Measurements from ENCODE around the gene GABRP.
A peak's percentile ranks its signal among the peaks of the same experiment; 100 is the strongest.

GABRP gene

DNA sequence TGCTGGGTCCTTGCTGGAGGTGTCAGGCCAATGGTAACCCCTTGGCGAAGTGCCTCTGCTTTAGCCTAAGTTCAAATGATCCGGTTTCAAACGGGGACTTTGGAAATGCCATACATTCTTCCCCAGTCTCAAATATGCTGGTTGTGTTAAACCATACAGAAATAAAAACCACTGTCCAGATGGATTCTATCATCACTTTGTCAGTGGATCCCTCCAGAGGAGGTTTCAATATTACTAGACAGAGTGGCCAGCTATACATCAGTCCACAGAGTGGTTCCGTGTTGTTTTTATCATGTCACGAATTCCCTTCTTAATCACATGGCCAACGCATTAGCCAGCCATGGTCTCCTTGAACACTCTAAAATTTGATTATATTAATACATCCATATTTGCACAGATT is 71.0 kb downstream of the GABRP start:
- FAIRE-seq: no peak
- DNase-seq (ENCODE audit: extremely low spot score, insufficient read length, low read depth): no peak

DNA sequence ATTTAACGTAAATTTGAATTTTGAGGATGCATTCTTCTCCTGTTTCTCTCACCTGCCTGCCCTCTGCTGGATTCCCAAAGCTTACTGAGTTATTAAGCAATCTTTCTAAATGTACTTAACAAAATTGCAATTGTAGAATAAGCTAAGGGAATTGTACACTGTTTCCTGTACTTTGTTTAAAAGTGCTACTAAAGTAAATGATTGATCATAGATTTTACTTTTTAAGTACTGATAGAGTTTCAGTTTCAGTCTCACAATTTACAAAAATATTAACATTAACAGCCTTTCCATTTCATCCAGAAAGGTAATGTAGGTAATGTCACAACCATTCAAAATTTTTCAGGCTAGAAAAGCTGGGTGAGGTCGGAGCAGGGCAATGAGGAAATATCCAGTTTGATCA is 73.5 kb downstream of the GABRP start:
- peak; percentile 52 for FAIRE-seq
- no peak for DNase-seq (ENCODE audit: extremely low spot score, insufficient read length, low read depth)

DNA sequence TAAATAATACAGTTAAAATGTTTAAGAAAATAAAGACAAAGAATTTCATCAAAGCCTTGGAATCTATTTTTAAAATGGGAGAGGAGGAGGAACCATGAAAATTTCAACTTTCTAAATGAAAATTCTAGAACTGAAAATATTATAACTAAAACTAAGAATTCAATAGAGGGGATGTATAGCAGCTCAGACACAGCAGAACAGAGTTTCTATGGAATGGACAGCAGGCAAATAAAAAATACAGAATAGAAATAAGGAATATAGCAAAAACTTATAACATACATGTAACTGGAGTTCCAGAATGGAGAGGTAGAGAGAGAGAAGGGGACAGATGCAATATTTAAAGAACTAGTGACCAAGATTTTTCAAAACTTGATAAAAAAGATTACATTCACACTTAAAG is 76.9 kb downstream of the GABRP start:
- FAIRE-seq: no peak

DNA sequence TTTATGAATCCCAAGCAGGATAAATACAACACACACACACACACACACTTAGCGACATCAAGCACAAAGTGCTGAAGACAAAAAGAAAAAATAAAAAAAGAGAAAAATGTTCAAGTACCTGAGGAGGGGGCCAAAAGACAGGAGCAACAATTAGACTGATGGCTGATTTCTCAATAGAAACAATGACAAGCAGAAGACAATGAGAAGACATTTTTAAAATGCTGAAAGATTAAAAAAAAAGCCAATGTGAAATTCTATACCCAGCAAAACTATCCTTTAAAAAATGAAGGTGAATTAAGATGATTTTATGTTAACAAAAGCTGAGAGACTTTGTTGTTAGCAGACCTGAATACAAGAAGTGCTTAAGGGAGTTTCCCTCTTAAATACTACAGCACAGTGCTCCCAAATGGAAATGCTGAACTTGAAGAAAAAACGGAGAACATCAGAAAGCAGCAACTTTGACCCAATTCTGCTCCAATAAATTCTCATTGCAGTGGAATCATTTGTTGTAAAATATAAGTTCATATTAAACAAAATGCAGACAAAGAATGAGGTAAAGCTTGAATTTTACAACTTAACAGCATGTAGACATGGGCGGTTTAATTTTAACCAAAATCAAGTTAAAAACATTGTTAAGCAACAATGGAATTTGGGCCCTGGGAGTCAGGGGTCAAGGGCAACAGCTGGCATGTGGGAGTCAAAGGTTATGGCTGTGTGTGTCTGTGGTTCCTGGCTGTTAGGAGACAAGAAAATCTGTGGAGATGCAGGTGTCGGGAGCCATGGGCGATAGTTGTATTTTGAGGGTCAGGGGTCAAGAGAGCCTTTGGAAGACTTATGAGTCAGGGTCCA is 77.5 kb downstream of the GABRP start:
- DNase-seq (ENCODE audit: extremely low spot score, insufficient read length, low read depth) (no peak), FAIRE-seq (no peak)

More for the DNA sequence above, 76.9 kb downstream of the GABRP start:
- DNase-seq (ENCODE audit: extremely low spot score, insufficient read length, low read depth): no peak

DNA sequence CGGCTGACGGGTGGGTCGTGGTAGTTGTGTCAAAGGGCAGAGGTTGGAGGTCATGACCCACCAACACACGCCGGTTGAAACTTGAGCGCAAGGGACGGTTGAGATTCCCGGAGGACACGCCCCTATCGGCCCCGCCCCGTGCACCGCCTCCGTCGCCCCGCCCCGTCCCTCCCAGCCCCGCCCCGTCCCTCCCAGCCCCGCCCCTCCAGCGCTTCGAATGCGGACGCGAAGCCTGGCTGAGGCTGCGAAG is 78.1 kb downstream of the GABRP start:
- no peak for FAIRE-seq
- DNase-seq (ENCODE audit: extremely low spot score, insufficient read length, low read depth): no peak

DNA sequence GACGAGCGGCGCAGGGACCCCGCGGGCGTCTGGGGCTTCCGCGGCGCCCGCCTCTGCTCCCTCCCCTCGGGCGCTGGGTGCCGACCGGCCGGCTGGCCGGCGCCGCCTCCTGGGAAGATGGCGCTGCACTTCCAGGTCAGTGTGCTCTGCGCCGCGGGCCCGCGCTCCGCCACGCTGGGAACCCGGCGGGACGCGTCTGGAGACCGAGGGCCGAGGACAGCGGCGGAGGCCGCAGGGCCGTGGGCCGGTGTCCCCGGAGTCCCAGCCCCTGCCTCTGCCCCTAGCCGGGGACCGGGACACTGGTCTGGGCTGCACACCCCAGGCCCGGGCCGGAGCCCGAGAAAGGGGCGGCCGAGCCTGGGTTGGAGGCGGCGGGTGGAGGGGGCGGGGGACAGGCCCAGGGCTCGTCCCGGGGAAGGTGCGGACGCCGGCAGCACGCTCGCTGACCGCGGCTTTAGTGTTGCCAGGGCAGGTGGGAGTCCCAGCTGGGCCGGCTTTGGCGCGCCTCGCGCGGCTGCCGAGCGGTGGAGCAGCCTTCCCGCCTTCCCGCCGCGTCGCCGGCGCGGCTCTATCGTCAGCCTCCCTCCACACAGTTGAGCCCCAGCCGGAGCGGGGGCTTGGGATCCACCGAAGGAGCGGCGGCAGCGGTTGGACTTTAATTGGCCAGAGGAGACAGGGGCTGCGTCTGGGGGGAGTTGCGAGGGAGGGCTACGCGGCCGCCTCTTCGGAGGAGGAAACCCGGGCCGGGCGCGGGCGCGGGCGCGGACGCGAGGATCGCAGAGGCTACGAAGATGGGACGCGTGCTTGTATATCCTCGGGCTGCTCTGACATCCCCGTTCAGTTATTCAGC is 78.6 kb downstream of the GABRP start, which contains the start of gene RANBP17:
TSS of gene RANBP17 (plus strand) at position 102 of the 850 bp plus-strand sequence.
- DNase-seq (ENCODE audit: extremely low spot score, insufficient read length, low read depth): no peak

DNA sequence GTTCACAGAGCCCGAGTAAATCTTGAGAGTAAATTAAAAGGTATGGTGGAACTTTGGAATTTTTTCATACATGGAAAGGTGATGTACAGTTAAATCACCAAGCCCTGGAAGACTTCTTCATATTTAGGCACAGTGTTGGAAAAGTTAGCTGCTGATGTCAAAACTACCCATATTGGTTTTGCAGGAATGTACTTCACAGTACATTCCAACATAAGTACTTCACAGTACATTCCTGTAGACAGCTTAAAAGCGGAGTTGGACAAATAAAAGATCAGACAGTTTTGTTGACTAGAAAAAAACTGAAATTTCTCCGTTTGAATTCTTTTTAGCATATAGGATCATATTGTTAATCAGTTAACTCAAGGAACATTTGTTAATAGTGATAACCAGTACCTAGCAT is 80.1 kb downstream of the GABRP start:
- no peak for FAIRE-seq
- no peak for DNase-seq (ENCODE audit: extremely low spot score, insufficient read length, low read depth)

More for the DNA sequence above, 78.6 kb downstream of the GABRP start, which contains the start of gene RANBP17:
- no peak for FAIRE-seq

Data from GM18507 (cell line).